K562 (cell line): ENCODE data around the gene HSF4. TPM values are rescaled to one million over a fixed set of nuclear protein-coding genes. Genes with fewer than 3 reads are reported as not detected.

Experiments
- ADNP ChIP-seq: fragments of 200-800 bp; sonication (Bioruptor generic); IDR thresholded peaks from 2 replicates; pipeline ENCODE4 v1.6.1; 2016; ENCODE audit warnings: missing genetic modification characterization, missing compliant biosample characterization
- CREB5 ChIP-seq: fragments of 250-450 bp; sonication (Bioruptor Pico); IDR thresholded peaks from 2 replicates; pipeline ENCODE4 v1.5.0; 2020; ENCODE audit warnings: mild to moderate bottlenecking
- CTCFL ChIP-seq: IDR thresholded peaks from 2 replicates; pipeline ENCODE4 v1.6.1; 2011; ENCODE audit warnings: borderline replicate concordance, low read depth, mild to moderate bottlenecking, moderate library complexity, low read length; ENCODE audit not compliant: insufficient read depth, poor library complexity, severe bottlenecking
- EP300 ChIP-seq: IDR thresholded peaks from 2 replicates; pipeline ENCODE4 v1.6.1; 2012; ENCODE audit warnings: low read length, improper control_type of control experiment
- MAZ ChIP-seq, 2 experiments: fragments of 450-650 bp in 1 of 2; sonication (generic) in 1 of 2; formaldehyde crosslinking; IDR thresholded peaks in 1 of 2; conservative IDR thresholded peaks in 1 of 2; 2 replicates each; pipeline versions ENCODE4 v1.4.0 to v1.5.0; 2020; ENCODE audit warnings: mild to moderate bottlenecking in 1 of 2, missing genetic modification reagents in 1 of 2
- MTF1 ChIP-seq: fragments of 250-450 bp; sonication (Bioruptor Pico); IDR thresholded peaks from 2 replicates; pipeline ENCODE4 v1.9.0; 2021; ENCODE audit warnings: moderate library complexity, mild to moderate bottlenecking, inconsistent platforms, borderline replicate concordance
- NFXL1 ChIP-seq: fragments of 450-650 bp; formaldehyde crosslinking; IDR thresholded peaks from 2 replicates; pipeline ENCODE4 v1.4.0; 2021; ENCODE audit warnings: mild to moderate bottlenecking
- RBM14 ChIP-seq: fragments of 200-400 bp; formaldehyde crosslinking; IDR thresholded peaks from 2 replicates; pipeline ENCODE4 v1.6.1; 2018; ENCODE audit warnings: low read depth, mild to moderate bottlenecking, low read length, moderate library complexity, borderline replicate concordance; ENCODE audit not compliant: insufficient read depth
- SIN3B ChIP-seq: fragments of 450-650 bp; IDR thresholded peaks from 2 replicates; pipeline ENCODE4 v1.6.1; 2017; ENCODE audit warnings: low read depth, mild to moderate bottlenecking, moderate library complexity
- SMC3 ChIP-seq: conservative IDR thresholded peaks from 2 replicates; pipeline ENCODE4 v1.6.1; 2011; ENCODE audit warnings: low read depth, low read length, improper control_type of control experiment; ENCODE audit not compliant: insufficient read depth
- SRSF7 ChIP-seq: fragments of 200-400 bp; formaldehyde crosslinking; optimal IDR thresholded peaks from 2 replicates; pipeline ENCODE3; 2017; ENCODE audit warnings: mild to moderate bottlenecking, low read depth, low read length
- TAF9B ChIP-seq: fragments of 450-650 bp; IDR thresholded peaks from 2 replicates; pipeline ENCODE4 v1.6.1; 2018; ENCODE audit warnings: mild to moderate bottlenecking; ENCODE audit not compliant: partially characterized antibody
- TCFL5 ChIP-seq: fragments of 250-450 bp; sonication (Bioruptor Pico); conservative IDR thresholded peaks from 2 replicates; pipeline ENCODE4 v1.6.1; 2021; ENCODE audit warnings: mild to moderate bottlenecking, moderate library complexity, matching md5 sums
- XRCC4 ChIP-seq: IDR thresholded peaks from one replicate; pipeline ENCODE4 v1.6.1; 2011; ENCODE audit not compliant: insufficient read depth, insufficient read length; ENCODE audit errors: extremely low read depth
- ZNF23 ChIP-seq: fragments of 250-450 bp; sonication (Bioruptor Pico); IDR thresholded peaks from 2 replicates; pipeline ENCODE4 v1.4.0; 2020; ENCODE audit warnings: mild to moderate bottlenecking
- ZNF408 ChIP-seq: fragments of 250-450 bp; sonication (Bioruptor Pico); IDR thresholded peaks from 2 replicates; pipeline ENCODE4 v1.4.0; 2020; ENCODE audit warnings: low read depth, mild to moderate bottlenecking, moderate library complexity
- ZNF655 ChIP-seq: fragments of 250-450 bp; sonication (Bioruptor Pico); IDR thresholded peaks from 2 replicates; pipeline ENCODE4 v1.5.0; 2021
- ZNF778 ChIP-seq: fragments of 450-650 bp; formaldehyde crosslinking; IDR thresholded peaks from 2 replicates; pipeline ENCODE4 v1.4.0; 2020; ENCODE audit warnings: mild to moderate bottlenecking, moderate library complexity
- polyA plus RNA-seq, 8 experiments: library from polyadenylated mRNA; depleted of rRNA in 4 of 8; stranded (reverse) in 5 of 8; unstranded in 3 of 8; fragments of >200 nt; fragmentation: Nextera tagmentation in 2 of 8; fragmentation: Illumina TruSeq in 1 of 8; extraction: Ambion mirVana in 2 of 8; extraction: Trizol in 1 of 8; gene quantifications; 2 replicates each; pipeline versions ENCODE4 v1.2.1 to v1.2.3, GENCODE V29; 2011 to 2014; ENCODE audit warnings: inconsistent platforms in 1 of 8, missing spikeins in 1 of 8
- total RNA-seq, 7 experiments: library from RNA; depleted of rRNA in 6 of 7; stranded (reverse); fragments of >200 nt in 6 of 7; fragmentation: Illumina TruSeq in 2 of 7; extraction: Trizol in 2 of 7; gene quantifications; 2 replicates each; pipeline versions ENCODE4 v1.2.1 to v1.2.3, GENCODE V29; 2011 to 2021; ENCODE audit warnings: low replicate concordance in 1 of 7
- TF ChIP-seq, protein P1 (sequence below): fragments of 450-650 bp; IDR thresholded peaks from 2 replicates; pipeline ENCODE4 v1.6.1; 2017; ENCODE audit warnings: antibody characterized with exemption, mild to moderate bottlenecking

Gene HSF4
- total and polyA plus RNA-seq, 9 of the 15 experiments (the other 6 are each of a cell fraction or from before 2014, with no cell fraction given): 0.50 to 35.4 (median 8.8) TPM; not detected in 1

DNA sequence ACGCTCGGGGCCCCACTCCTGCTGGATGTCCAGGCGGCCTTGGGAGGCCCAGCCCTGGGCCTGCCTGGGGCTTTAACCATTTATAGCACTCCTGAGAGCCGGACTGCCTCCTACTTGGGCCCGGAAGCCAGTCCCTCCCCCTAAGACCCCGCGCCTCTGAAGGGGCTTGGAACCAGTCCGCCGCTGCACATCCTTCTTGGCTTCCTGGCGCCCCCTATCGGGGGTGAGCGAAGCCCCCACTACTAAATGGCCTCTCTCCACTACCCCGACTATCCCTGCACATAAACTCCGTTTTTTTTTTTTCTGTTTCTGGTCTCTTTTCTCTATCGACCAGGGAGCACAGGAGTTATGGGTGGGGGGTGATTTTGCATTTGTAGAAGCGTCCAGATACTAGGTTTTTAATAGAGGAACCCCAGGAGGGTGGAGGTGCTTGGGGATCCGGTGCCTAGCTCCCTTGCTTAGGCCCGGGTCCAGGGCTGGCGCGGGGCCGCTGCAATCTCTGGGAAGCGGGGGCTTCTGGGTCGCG lies 5.2 kb downstream of the HSF4 start (continued):
- no peak for TF ChIP-seq ZNF655 (CRISPR knock-in tag)
- no peak for TF ChIP-seq SIN3B
- peak; percentile 20; the same call in 1 of the 2 replicates for TF ChIP-seq SMC3
- no peak for TF ChIP-seq SRSF7
- TF ChIP-seq, protein P1, sequence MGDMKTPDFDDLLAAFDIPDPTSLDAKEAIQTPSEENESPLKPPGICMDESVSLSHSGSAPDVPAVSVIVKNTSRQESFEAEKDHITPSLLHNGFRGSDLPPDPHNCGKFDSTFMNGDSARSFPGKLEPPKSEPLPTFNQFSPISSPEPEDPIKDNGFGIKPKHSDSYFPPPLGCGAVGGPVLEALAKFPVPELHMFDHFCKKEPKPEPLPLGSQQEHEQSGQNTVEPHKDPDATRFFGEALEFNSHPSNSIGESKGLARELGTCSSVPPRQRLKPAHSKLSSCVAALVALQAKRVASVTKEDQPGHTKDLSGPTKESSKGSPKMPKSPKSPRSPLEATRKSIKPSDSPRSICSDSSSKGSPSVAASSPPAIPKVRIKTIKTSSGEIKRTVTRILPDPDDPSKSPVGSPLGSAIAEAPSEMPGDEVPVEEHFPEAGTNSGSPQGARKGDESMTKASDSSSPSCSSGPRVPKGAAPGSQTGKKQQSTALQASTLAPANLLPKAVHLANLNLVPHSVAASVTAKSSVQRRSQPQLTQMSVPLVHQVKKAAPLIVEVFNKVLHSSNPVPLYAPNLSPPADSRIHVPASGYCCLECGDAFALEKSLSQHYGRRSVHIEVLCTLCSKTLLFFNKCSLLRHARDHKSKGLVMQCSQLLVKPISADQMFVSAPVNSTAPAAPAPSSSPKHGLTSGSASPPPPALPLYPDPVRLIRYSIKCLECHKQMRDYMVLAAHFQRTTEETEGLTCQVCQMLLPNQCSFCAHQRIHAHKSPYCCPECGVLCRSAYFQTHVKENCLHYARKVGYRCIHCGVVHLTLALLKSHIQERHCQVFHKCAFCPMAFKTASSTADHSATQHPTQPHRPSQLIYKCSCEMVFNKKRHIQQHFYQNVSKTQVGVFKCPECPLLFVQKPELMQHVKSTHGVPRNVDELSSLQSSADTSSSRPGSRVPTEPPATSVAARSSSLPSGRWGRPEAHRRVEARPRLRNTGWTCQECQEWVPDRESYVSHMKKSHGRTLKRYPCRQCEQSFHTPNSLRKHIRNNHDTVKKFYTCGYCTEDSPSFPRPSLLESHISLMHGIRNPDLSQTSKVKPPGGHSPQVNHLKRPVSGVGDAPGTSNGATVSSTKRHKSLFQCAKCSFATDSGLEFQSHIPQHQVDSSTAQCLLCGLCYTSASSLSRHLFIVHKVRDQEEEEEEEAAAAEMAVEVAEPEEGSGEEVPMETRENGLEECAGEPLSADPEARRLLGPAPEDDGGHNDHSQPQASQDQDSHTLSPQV: no peak
- TF ChIP-seq ZNF23 (CRISPR knock-in tag): no peak
- TF ChIP-seq XRCC4: no peak
- TF ChIP-seq NFXL1 (CRISPR knock-in tag): no peak
- no peak for TF ChIP-seq ADNP (tag)
- no peak for TF ChIP-seq MTF1 (CRISPR knock-in tag)
- TF ChIP-seq CTCFL: peak; percentile 87
- no peak for TF ChIP-seq RBM14
- TF ChIP-seq MAZ (CRISPR knock-in tag; conservative IDR thresholded peaks at IDR 0.05 in 1 of 2, IDR thresholded peaks at IDR 0.05 in 1 of 2): peak in 1 of 2 experiments; percentile 84; a peak in 2 of 4 replicates
- no peak for TF ChIP-seq EP300
- no peak for TF ChIP-seq ZNF778
- TF ChIP-seq TAF9B: no peak
- no peak for TF ChIP-seq CREB5 (CRISPR knock-in tag)
- no peak for TF ChIP-seq TCFL5
- no peak for TF ChIP-seq ZNF408 (CRISPR knock-in tag)
